ENCODE results near the gene LHPP.

- TF ChIP-seq, protein P1, sequence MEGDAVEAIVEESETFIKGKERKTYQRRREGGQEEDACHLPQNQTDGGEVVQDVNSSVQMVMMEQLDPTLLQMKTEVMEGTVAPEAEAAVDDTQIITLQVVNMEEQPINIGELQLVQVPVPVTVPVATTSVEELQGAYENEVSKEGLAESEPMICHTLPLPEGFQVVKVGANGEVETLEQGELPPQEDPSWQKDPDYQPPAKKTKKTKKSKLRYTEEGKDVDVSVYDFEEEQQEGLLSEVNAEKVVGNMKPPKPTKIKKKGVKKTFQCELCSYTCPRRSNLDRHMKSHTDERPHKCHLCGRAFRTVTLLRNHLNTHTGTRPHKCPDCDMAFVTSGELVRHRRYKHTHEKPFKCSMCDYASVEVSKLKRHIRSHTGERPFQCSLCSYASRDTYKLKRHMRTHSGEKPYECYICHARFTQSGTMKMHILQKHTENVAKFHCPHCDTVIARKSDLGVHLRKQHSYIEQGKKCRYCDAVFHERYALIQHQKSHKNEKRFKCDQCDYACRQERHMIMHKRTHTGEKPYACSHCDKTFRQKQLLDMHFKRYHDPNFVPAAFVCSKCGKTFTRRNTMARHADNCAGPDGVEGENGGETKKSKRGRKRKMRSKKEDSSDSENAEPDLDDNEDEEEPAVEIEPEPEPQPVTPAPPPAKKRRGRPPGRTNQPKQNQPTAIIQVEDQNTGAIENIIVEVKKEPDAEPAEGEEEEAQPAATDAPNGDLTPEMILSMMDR (tag by site-specific recombination; IDR thresholded peaks at IDR 0.05), result no peak
- no peak for TF ChIP-seq ZNF777 (tag by site-specific recombination; IDR thresholded peaks at IDR 0.05; ENCODE audit: borderline replicate concordance)
Measured at GRCh38 chr10:124480860-124481259, 19.2 kb downstream of the LHPP start.
